Keratinocyte (primary cell): ENCODE measurements around the gene ADARB2. TPM values are rescaled to one million over a fixed set of nuclear protein-coding genes. Genes with fewer than 3 reads are reported as not detected.
"Not testable (repeated sequence)": the region's sequence is repeated elsewhere in the genome, so short reads cannot be mapped to it uniquely, and the experiment has no call there.

ENCODE experiments used
- DNase-seq: peaks from one replicate; pipeline ENCODE4 v3.0.0-alpha.2; 2011; ENCODE audit warnings: low read depth, missing footprints, low spot score
- FAIRE-seq: peaks from 2 replicates; lab custom pipeline; 2011; peaks lifted over from hg19 to GRCh38; lab: Jason Lieb, UNC
- H2AFZ ChIP-seq: 2 replicates; pipeline ENCODE4 v1.6.0; 2012; ENCODE audit warnings: low read length, control low read depth, inconsistent platforms; ENCODE audit not compliant: control insufficient read depth
- H3K27ac ChIP-seq: 2 replicates; pipeline ENCODE4 v1.5.1; 2011; ENCODE audit warnings: low read length; ENCODE audit not compliant: control insufficient read depth, insufficient read depth
- H3K27me3 ChIP-seq: 3 replicates; pipeline ENCODE4 v1.6.0; 2011; ENCODE audit warnings: low read length; ENCODE audit not compliant: control insufficient read depth, insufficient read depth; ENCODE audit errors: extremely low read depth
- H3K36me3 ChIP-seq, 2 experiments: 2 replicates in 1 of 2; 3 replicates in 1 of 2; pipeline ENCODE4 v1.5.1; 2011; ENCODE audit warnings: low read length in 2 of 2, mild to moderate bottlenecking in 1 of 2; ENCODE audit not compliant: control insufficient read depth in 2 of 2, insufficient read depth in 2 of 2; ENCODE audit errors: extremely low read depth in 1 of 2
- H3K4me1 ChIP-seq: 3 replicates; pipeline ENCODE4 v1.5.1; 2011; ENCODE audit warnings: low read length; ENCODE audit not compliant: control insufficient read depth, insufficient read depth; ENCODE audit errors: extremely low read depth
- H3K4me2 ChIP-seq: 3 replicates; pipeline ENCODE4 v1.6.0; 2011; ENCODE audit warnings: low read depth, low read length; ENCODE audit not compliant: control insufficient read depth, insufficient read depth; ENCODE audit errors: extremely low read depth
- H3K4me3 ChIP-seq, 3 experiments: fragments of 200-600 bp in 1 of 3; sonication (generic) in 1 of 3; 2 replicates in 2 of 3; 3 replicates in 1 of 3; pipeline ENCODE4 v1.5.1; 2011 to 2016; ENCODE audit warnings: low read length in 3 of 3, mild to moderate bottlenecking in 3 of 3, control low read depth in 2 of 3, inconsistent platforms in 1 of 3, low read depth in 1 of 3, mixed read lengths in 1 of 3, mixed run types in 1 of 3, moderate library complexity in 1 of 3; ENCODE audit not compliant: control insufficient read depth in 2 of 3, insufficient read depth in 2 of 3; ENCODE audit errors: extremely low read depth in 1 of 3
- H3K79me2 ChIP-seq: 2 replicates; pipeline ENCODE4 v1.6.0; 2012; ENCODE audit warnings: low read length; ENCODE audit not compliant: control insufficient read depth, insufficient read depth
- H3K9ac ChIP-seq: 3 replicates; pipeline ENCODE4 v1.6.0; 2011; ENCODE audit warnings: low read length; ENCODE audit not compliant: control insufficient read depth, insufficient read depth; ENCODE audit errors: extremely low read depth
- H3K9me1 ChIP-seq: 3 replicates; pipeline ENCODE4 v1.6.0; 2011; ENCODE audit warnings: low read length; ENCODE audit not compliant: control insufficient read depth, insufficient read depth; ENCODE audit errors: extremely low read depth
- H3K9me3 ChIP-seq: 2 replicates; pipeline ENCODE4 v1.5.1; 2012; ENCODE audit warnings: low read depth, low read length; ENCODE audit not compliant: control insufficient read depth
- H4K20me1 ChIP-seq: 3 replicates; pipeline ENCODE4 v1.6.0; 2011; ENCODE audit warnings: low read length; ENCODE audit not compliant: control insufficient read depth, insufficient read depth; ENCODE audit errors: extremely low read depth
- CTCF ChIP-seq, 3 experiments: IDR thresholded peaks in 1 of 3; conservative IDR thresholded peaks in 1 of 3; optimal IDR thresholded peaks in 1 of 3; 2 replicates in 2 of 3; 3 replicates in 1 of 3; pipeline versions ENCODE3 to v1.5.1; 2011; ENCODE audit warnings: low read length in 3 of 3, mild to moderate bottlenecking in 3 of 3, moderate library complexity in 2 of 3, control low read depth in 1 of 3, inconsistent platforms in 1 of 3; ENCODE audit not compliant: insufficient read depth in 2 of 3; ENCODE audit errors: extremely low read depth in 1 of 3
- EZH2 ChIP-seq: IDR thresholded peaks from one replicate; pipeline ENCODE4 v1.6.1; 2012; ENCODE audit warnings: inconsistent platforms, mild to moderate bottlenecking, low read length, moderate library complexity
- dilution Hi-C: fragments of 300-500 bp; cut with MboI; formaldehyde crosslinking; loops from one replicate; pipeline ENCODE4 v1.7.0; 2020; ENCODE audit warnings: low sequenced_read_pairs; ENCODE audit not compliant: extremely low pct_ligation_motif_present
- polyA plus RNA-seq, 5 experiments: library from polyadenylated mRNA; depleted of rRNA in 3 of 5; stranded (reverse) in 3 of 5; stranded (forward) in 1 of 5; unstranded in 1 of 5; fragments of >200 nt; gene quantifications; 1 replicate in 1 of 5; 2 replicates in 3 of 5; 3 replicates in 1 of 5; pipeline versions ENCODE4 v1.2.1 to v1.2.3, GENCODE V29; 2011 to 2012; ENCODE audit warnings: missing spikeins in 2 of 5, low read depth in 1 of 5, low replicate concordance in 1 of 5

Gene ADARB2
- polyA plus RNA-seq, 1 donor (not counting 4 experiments of a cell fraction or from before 2014, with no cell fraction given): not detected

DNA sequence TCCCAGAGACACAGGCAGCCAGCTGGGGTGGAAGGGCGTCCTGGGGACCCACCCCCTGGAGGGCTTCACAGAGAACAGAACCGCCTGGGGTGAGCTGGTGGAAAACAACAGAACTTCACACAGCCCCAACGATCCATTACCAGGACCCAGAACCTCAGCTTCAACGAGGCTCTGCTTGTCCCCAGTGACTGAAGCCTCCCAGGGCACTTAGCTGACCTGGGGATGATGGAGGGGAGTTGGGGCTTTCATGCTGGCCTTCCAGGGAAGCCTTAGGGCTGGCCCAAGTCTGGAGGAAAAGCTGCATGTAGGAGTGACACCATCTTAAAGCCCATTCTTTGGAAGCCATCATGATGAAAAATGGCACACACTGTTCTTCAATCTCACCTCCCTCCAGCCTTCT lies 381.0 kb downstream of the ADARB2 start:
- H3K9ac ChIP-seq: no peak overlapping the region
- H2AFZ ChIP-seq: no peak overlapping the region
- peaks cover 24% of the 10 kb centered on the region for H3K4me1 ChIP-seq
- dilution Hi-C loops: no loop called here
- H3K9me1 ChIP-seq: no peaks in the 10 kb centered on the region
- DNase-seq (no peak), FAIRE-seq (no peak)
- no peak overlapping the region for H3K27ac ChIP-seq
- no peak overlapping the region for H3K4me2 ChIP-seq
- TF ChIP-seq CTCF (optimal IDR thresholded peaks at IDR 0.05 in 1 of 3, IDR thresholded peaks at IDR 0.05 in 1 of 3, conservative IDR thresholded peaks at IDR 0.05 in 1 of 3; ENCODE audit: extremely low read depth in 1 of 3, insufficient read depth in 2 of 3, low read length in 3 of 3): no peak
- no peak for TF ChIP-seq EZH2
- no peaks in the 10 kb centered on the region for H3K36me3 ChIP-seq
- no peaks in the 10 kb centered on the region for H3K27me3 ChIP-seq
- H3K9me3 ChIP-seq: no peaks in the 10 kb centered on the region
- no peaks in the 10 kb centered on the region for H3K79me2 ChIP-seq
- no peaks in the 10 kb centered on the region for H4K20me1 ChIP-seq
- H3K4me3 ChIP-seq: no peak overlapping the region

GRCh38 chr10:1354809-1355710 lies 382.3 kb downstream of the ADARB2 start:
- Histone ChIP-seq H3K36me3 (no peaks in the 10 kb centered on the region), H3K79me2 (no peaks in the 10 kb centered on the region), H2AFZ (no peak overlapping the region), H3K27ac (no peak overlapping the region), H4K20me1 (no peaks in the 10 kb centered on the region), H3K9me3 (no peaks in the 10 kb centered on the region), H3K4me2 (no peak overlapping the region), H3K9me1 (no peaks in the 10 kb centered on the region), H3K27me3 (no peaks in the 10 kb centered on the region), H3K4me1 (peaks cover 19% of the 10 kb centered on the region), H3K4me3 (no peak overlapping the region), H3K9ac (no peak overlapping the region)
- FAIRE-seq: no peak
- dilution Hi-C loops: no loop called here
- TF ChIP-seq CTCF (optimal IDR thresholded peaks at IDR 0.05 in 1 of 3, IDR thresholded peaks at IDR 0.05 in 1 of 3, conservative IDR thresholded peaks at IDR 0.05 in 1 of 3; ENCODE audit: extremely low read depth in 1 of 3, insufficient read depth in 2 of 3, low read length in 3 of 3) (no peak), EZH2 (no peak)
- no peak for DNase-seq

DNA sequence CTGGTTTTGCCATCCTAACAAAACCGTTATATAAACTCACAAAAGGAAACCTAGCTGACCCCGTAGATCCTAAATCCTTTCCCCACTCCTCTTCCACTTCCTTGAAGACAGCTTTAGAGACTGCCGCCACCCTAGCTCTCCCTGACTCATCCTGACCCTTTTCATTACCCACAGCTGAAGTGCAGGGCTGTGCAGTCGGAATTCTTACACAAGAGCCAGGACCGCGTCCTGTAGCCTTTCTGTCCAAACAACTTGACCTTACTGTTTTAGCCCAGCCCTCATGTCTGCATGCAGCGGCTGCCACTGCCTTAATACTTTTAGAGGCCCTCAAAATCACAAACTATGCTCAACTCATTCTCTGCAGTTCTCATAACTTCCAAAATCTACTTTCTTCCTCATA lies 385.0 kb downstream of the ADARB2 start:
- H3K36me3 ChIP-seq, DNase-seq, H3K4me1 ChIP-seq, H3K9me3 ChIP-seq, H3K9ac ChIP-seq, H3K79me2 ChIP-seq, FAIRE-seq, H3K27ac ChIP-seq, dilution Hi-C loops, H2AFZ ChIP-seq, H3K27me3 ChIP-seq, H3K4me2 ChIP-seq, H3K9me1 ChIP-seq, H4K20me1 ChIP-seq, H3K4me3 ChIP-seq: not testable (repeated sequence)
